Neural cell (in vitro differentiated cells): ENCODE data around the gene ARHGEF7.

Experiments
- EP300 ChIP-seq: fragments of 450-650 bp; conservative IDR thresholded peaks from 2 replicates; pipeline ENCODE4 v1.6.1; 2014; ENCODE audit warnings: antibody characterized with exemption, mild to moderate bottlenecking, moderate library complexity; ENCODE audit not compliant: poor library complexity, severe bottlenecking
- EZH2 ChIP-seq: fragments of 200-600, 300-800 bp; shearing (Covaris generic), sonication (generic); IDR thresholded peaks from 2 replicates; pipeline ENCODE4 v1.6.1; 2014; ENCODE audit warnings: antibody characterized with exemption, low read length, borderline replicate concordance, mild to moderate bottlenecking; ENCODE audit not compliant: insufficient read depth, poor library complexity, severe bottlenecking
- RAD21 ChIP-seq: fragments of 450-650 bp; conservative IDR thresholded peaks from 2 replicates; pipeline ENCODE4 v1.6.1; 2014; ENCODE audit warnings: antibody characterized with exemption, mild to moderate bottlenecking, moderate library complexity
- TF ChIP-seq, protein P1 (sequence below): fragments of 450-650 bp; IDR thresholded peaks from 2 replicates; pipeline ENCODE4 v1.5.1; 2014; ENCODE audit warnings: antibody characterized with exemption, mild to moderate bottlenecking, moderate library complexity; ENCODE audit not compliant: poor library complexity, severe bottlenecking

GRCh38 chr13:111304041-111304544, 189.0 kb downstream of the ARHGEF7 start:
- TF ChIP-seq EZH2 (no peak), RAD21 (no peak), EP300 (no peak)
- TF ChIP-seq, protein P1, sequence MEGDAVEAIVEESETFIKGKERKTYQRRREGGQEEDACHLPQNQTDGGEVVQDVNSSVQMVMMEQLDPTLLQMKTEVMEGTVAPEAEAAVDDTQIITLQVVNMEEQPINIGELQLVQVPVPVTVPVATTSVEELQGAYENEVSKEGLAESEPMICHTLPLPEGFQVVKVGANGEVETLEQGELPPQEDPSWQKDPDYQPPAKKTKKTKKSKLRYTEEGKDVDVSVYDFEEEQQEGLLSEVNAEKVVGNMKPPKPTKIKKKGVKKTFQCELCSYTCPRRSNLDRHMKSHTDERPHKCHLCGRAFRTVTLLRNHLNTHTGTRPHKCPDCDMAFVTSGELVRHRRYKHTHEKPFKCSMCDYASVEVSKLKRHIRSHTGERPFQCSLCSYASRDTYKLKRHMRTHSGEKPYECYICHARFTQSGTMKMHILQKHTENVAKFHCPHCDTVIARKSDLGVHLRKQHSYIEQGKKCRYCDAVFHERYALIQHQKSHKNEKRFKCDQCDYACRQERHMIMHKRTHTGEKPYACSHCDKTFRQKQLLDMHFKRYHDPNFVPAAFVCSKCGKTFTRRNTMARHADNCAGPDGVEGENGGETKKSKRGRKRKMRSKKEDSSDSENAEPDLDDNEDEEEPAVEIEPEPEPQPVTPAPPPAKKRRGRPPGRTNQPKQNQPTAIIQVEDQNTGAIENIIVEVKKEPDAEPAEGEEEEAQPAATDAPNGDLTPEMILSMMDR, result no peak
